LNCaP clone FGC (cell line): ENCODE measurements around the gene ARFGAP1.

Source experiments
- DNase-seq: peaks from one replicate; pipeline ENCODE4 v3.0.0-alpha.2; 2011; ENCODE audit warnings: low read depth
- H3K4me3 ChIP-seq: 2 replicates; pipeline ENCODE4 v1.5.1; 2011; ENCODE audit warnings: mild to moderate bottlenecking, low read depth, low read length, control low read depth
- TF ChIP-seq, protein P1 (sequence below): IDR thresholded peaks from 2 replicates; pipeline ENCODE4 v1.5.1; 2012; ENCODE audit warnings: mild to moderate bottlenecking; ENCODE audit not compliant: control insufficient read depth, insufficient read depth; ENCODE audit errors: extremely low read depth

The ARFGAP1 gene

GRCh38 chr20:63325021-63325471, 52.4 kb downstream of the ARFGAP1 start:
- TF ChIP-seq, protein P1, sequence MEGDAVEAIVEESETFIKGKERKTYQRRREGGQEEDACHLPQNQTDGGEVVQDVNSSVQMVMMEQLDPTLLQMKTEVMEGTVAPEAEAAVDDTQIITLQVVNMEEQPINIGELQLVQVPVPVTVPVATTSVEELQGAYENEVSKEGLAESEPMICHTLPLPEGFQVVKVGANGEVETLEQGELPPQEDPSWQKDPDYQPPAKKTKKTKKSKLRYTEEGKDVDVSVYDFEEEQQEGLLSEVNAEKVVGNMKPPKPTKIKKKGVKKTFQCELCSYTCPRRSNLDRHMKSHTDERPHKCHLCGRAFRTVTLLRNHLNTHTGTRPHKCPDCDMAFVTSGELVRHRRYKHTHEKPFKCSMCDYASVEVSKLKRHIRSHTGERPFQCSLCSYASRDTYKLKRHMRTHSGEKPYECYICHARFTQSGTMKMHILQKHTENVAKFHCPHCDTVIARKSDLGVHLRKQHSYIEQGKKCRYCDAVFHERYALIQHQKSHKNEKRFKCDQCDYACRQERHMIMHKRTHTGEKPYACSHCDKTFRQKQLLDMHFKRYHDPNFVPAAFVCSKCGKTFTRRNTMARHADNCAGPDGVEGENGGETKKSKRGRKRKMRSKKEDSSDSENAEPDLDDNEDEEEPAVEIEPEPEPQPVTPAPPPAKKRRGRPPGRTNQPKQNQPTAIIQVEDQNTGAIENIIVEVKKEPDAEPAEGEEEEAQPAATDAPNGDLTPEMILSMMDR = no peak

DNA sequence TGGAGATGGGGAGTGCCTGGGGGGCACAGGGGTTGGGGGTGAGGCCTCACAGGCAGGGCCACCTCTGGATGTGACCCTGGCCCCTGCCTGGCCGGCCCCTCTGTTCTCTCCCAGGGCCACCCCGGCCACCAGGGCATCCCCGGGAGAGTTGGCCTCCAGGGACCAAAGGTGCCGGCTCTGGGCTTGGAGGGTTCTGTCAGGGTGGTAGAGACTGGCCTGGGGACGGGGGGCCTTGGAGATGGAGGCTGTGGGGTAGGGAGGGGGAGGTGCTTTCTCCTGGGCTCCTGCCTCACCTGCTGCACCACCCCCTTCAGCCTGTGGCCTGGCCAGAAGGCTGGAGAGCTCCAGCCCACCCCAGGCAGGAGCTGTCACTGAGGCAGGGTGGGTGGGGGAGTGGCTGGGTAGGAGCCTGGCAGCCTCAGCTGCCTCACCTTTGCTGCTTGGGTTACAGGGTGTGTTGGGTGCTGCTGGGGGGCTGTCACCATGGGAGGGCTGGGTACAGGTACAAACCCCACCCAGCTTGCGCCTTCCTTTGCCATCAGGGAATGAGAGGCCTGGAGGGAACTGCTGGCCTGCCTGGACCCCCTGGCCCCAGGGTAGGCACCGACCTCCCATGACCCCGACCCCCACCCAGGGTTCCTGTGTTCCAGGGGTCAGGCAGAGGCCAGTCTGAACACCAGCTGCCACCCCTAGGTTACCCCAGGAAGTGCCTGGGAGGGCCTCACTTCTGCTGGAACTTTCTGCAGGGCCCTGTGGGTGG, 53.1 kb downstream of the ARFGAP1 start:
- no peak for DNase-seq
- H3K4me3 ChIP-seq = no peak overlapping the region
- TF ChIP-seq, protein P1 = no peak

More at GRCh38 chr20:63325021-63325471, 52.4 kb downstream of the ARFGAP1 start:
- DNase-seq = no peak
- no peak overlapping the region for H3K4me3 ChIP-seq

GRCh38 chr20:63326314-63327230, 54.0 kb downstream of the ARFGAP1 start:
- TF ChIP-seq, protein P1 = no peak
- no peak for DNase-seq
- no peak overlapping the region for H3K4me3 ChIP-seq

GRCh38 chr20:63327231-63327745, 54.7 kb downstream of the ARFGAP1 start:
- TF ChIP-seq, protein P1 = no peak
- no peak overlapping the region for H3K4me3 ChIP-seq
- no peak for DNase-seq

DNA sequence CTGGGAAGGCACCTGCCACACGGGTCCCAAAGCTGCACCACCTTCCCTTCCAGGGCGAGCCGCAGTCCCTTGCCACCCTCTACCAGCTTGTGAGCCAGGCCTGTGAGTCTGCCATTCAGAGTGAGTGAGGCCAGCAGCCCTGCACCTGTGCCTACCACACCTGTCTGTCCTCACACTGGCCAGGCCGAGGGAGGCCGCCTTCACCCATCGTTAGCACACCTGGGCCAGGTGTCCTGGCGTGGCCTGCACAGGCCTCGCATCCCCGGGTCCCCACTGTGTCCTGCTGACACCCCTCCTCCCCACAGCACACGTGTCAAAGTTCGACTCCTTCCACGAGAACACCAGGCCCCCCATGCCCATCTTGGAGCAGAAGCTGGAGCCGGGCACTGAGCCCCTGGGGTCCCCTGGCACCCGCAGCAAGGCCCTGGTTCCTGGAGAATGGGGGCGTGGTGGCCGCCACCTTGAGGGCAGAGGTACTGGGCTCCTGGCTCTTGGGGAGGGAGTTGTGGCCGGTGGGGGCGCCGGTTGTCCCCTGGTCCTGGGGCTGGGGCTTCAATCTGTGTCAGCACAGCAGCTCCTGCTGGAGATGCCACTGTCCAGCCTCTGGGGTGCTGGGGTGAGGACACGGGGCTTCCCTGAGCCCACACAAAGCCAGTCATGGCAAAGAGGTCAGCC, 55.5 kb downstream of the ARFGAP1 start:
- DNase-seq = no peak
- no peak overlapping the region for H3K4me3 ChIP-seq
- TF ChIP-seq, protein P1 = no peak

- no peak for DNase-seq
- H3K4me3 ChIP-seq = no peak overlapping the region
- TF ChIP-seq, protein P1 = no peak
Observed at GRCh38 chr20:63328718-63329275, 56.2 kb downstream of the ARFGAP1 start.
